HCT116 (cell line): ENCODE results near the gene IL17RA.
"Not testable (repeated sequence)": the region's sequence is repeated elsewhere in the genome, so short reads cannot be mapped to it uniquely, and the experiment has no call there.

Experiments used
- CBX3 ChIP-seq: IDR thresholded peaks from 2 replicates; pipeline ENCODE4 v1.6.1; 2012; ENCODE audit warnings: low read depth
- CTCF ChIP-seq, 3 experiments: fragments of 200-600 bp in 1 of 3; sonication (generic) in 1 of 3; IDR thresholded peaks in 2 of 3; conservative IDR thresholded peaks in 1 of 3; 2 replicates each; pipeline ENCODE4 v1.5.1; 2012 to 2017; ENCODE audit warnings: low read depth in 2 of 3, low read length in 2 of 3, antibody characterized with exemption in 1 of 3, borderline replicate concordance in 1 of 3, control low read depth in 1 of 3, mild to moderate bottlenecking in 1 of 3, mixed read lengths in 1 of 3, mixed run types in 1 of 3, moderate library complexity in 1 of 3; ENCODE audit not compliant: insufficient read depth in 1 of 3
- ELF1 ChIP-seq: IDR thresholded peaks from 2 replicates; pipeline ENCODE4 v1.6.1; 2012; ENCODE audit warnings: low read depth, borderline replicate concordance
- EZH2 ChIP-seq: fragments of 200-600 bp; sonication (generic); IDR thresholded peaks from 2 replicates; pipeline ENCODE4 v1.6.1; 2017; ENCODE audit warnings: antibody characterized with exemption, mixed run types
- EZH2phosphoT487 ChIP-seq: fragments of 200-600 bp; IDR thresholded peaks from 2 replicates; pipeline ENCODE4 v1.6.1; 2018; ENCODE audit warnings: antibody characterized with exemption, borderline replicate concordance
- JUND ChIP-seq: IDR thresholded peaks from 2 replicates; pipeline ENCODE4 v1.6.1; 2012
- POLR2A ChIP-seq: IDR thresholded peaks from 2 replicates; pipeline ENCODE4 v1.7.0; 2011; ENCODE audit warnings: borderline replicate concordance; ENCODE audit not compliant: insufficient read depth, insufficient read length; ENCODE audit errors: extremely low read depth
- SP1 ChIP-seq: IDR thresholded peaks from 2 replicates; pipeline ENCODE4 v1.6.1; 2012; ENCODE audit warnings: low read depth
- YY1 ChIP-seq: IDR thresholded peaks from 2 replicates; pipeline ENCODE4 v1.6.1; 2011; ENCODE audit warnings: low read length, low read depth, moderate library complexity, mild to moderate bottlenecking; ENCODE audit not compliant: insufficient replicate concordance; ENCODE audit errors: extremely low read depth
- ZBTB33 ChIP-seq: IDR thresholded peaks from 2 replicates; pipeline ENCODE4 v1.6.1; 2011; ENCODE audit warnings: mild to moderate bottlenecking, low read length, moderate library complexity; ENCODE audit not compliant: insufficient replicate concordance; ENCODE audit errors: extremely low read depth
- ZNF274 ChIP-seq: fragments of 200-500 bp; sonication (Bioruptor generic); IDR thresholded peaks from 2 replicates; pipeline ENCODE4 v1.6.1; 2014; ENCODE audit warnings: mild to moderate bottlenecking, low read depth, low read length, inconsistent platforms
- TF ChIP-seq, protein P1 (sequence below): IDR thresholded peaks from 2 replicates; pipeline ENCODE4 v1.6.1; 2012; ENCODE audit warnings: low read depth
- TF ChIP-seq, protein P2 (sequence below): IDR thresholded peaks from 2 replicates; pipeline ENCODE4 v1.6.1; 2012

DNA sequence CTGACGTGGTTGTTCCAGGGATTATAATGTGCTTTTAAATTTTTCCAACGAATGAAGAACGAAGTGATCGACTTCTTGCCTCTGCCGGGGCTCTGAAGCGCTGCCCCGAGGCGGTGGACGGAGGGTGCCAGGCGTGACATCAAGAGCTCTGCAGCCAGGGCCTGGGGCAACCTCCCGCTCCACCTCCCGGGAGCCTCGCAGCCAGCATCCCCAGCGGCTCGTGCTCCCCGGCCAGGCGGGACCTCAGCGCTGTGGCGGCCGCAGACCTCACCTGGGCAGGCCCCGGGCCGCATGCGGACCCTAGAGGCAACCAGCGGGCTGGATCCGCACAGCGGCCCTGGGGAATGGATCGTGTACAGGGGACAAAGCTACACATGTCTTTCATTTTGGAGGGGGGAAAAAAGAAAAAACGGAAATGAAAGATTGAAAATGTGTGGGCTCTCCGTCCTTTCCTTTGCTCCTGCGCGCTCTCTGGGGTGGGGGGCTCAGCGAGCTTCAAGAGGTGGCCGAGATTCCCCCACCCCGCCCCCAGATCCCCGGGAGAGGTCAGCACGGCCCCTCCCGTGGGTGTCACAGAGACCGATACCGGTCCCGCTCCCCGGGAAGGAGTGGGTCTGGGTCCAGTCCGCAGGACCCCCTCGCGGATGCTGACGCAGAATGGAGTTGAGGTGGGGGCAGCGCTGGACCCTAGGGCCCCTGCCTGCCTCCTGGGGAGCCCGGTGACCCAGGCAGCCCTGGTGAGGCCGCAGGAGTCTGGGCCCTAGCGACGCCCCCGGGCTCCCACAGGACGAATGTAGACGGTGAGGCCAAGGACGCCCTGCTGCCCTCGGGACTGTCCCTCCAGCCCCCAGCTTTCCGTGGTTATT, 48.6 kb upstream of the IL17RA start:
- not testable (repeated sequence) for TF ChIP-seq POLR2A; SP1; CTCF (IDR thresholded peaks at IDR 0.05 in 2 of 3, conservative IDR thresholded peaks at IDR 0.05 in 1 of 3; ENCODE audit: borderline replicate concordance in 1 of 3, insufficient read depth in 1 of 3, low read depth in 2 of 3, low read length in 2 of 3); YY1; CBX3; EZH2; JUND; ELF1; ZBTB33; ZNF274; EZH2phosphoT487
- TF ChIP-seq, protein P1, sequence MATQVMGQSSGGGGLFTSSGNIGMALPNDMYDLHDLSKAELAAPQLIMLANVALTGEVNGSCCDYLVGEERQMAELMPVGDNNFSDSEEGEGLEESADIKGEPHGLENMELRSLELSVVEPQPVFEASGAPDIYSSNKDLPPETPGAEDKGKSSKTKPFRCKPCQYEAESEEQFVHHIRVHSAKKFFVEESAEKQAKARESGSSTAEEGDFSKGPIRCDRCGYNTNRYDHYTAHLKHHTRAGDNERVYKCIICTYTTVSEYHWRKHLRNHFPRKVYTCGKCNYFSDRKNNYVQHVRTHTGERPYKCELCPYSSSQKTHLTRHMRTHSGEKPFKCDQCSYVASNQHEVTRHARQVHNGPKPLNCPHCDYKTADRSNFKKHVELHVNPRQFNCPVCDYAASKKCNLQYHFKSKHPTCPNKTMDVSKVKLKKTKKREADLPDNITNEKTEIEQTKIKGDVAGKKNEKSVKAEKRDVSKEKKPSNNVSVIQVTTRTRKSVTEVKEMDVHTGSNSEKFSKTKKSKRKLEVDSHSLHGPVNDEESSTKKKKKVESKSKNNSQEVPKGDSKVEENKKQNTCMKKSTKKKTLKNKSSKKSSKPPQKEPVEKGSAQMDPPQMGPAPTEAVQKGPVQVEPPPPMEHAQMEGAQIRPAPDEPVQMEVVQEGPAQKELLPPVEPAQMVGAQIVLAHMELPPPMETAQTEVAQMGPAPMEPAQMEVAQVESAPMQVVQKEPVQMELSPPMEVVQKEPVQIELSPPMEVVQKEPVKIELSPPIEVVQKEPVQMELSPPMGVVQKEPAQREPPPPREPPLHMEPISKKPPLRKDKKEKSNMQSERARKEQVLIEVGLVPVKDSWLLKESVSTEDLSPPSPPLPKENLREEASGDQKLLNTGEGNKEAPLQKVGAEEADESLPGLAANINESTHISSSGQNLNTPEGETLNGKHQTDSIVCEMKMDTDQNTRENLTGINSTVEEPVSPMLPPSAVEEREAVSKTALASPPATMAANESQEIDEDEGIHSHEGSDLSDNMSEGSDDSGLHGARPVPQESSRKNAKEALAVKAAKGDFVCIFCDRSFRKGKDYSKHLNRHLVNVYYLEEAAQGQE: not testable (repeated sequence)
- TF ChIP-seq, protein P2, sequence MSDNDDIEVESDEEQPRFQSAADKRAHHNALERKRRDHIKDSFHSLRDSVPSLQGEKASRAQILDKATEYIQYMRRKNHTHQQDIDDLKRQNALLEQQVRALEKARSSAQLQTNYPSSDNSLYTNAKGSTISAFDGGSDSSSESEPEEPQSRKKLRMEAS: not testable (repeated sequence)
